GM12878 (cell line): Measurements from ENCODE around the gene ANGPTL4. TPM values are rescaled to one million over a fixed set of nuclear protein-coding genes. Genes with fewer than 3 reads are reported as not detected.

Experiments
- BCL11A ChIP-seq: IDR thresholded peaks from 2 replicates; pipeline ENCODE4 v1.6.1; 2011; ENCODE audit warnings: low read depth, low read length
- BMI1 ChIP-seq: fragments of 450-650 bp; IDR thresholded peaks from 2 replicates; pipeline ENCODE4 v1.6.1; 2016; ENCODE audit warnings: mild to moderate bottlenecking, moderate library complexity, borderline replicate concordance
- CBX3 ChIP-seq: fragments of 200-600 bp; sonication (generic); IDR thresholded peaks from 2 replicates; pipeline ENCODE4 v1.6.1; 2016; ENCODE audit warnings: low read depth, borderline replicate concordance
- CHD1 ChIP-seq: IDR thresholded peaks from 2 replicates; pipeline ENCODE4 v1.6.1; 2012; ENCODE audit warnings: low read depth, low read length, improper control_type of control experiment
- CHD2 ChIP-seq: IDR thresholded peaks from 2 replicates; pipeline ENCODE4 v1.6.1; 2011; ENCODE audit warnings: low read depth, low read length, improper control_type of control experiment, borderline replicate concordance
- CREM ChIP-seq: IDR thresholded peaks from 2 replicates; pipeline ENCODE4 v1.6.1; 2014; ENCODE audit warnings: antibody characterized with exemption, low read depth
- EZH2 ChIP-seq: IDR thresholded peaks from 2 replicates; pipeline ENCODE4 v1.6.1; 2012; ENCODE audit warnings: low read depth, mild to moderate bottlenecking, control low read depth, inconsistent platforms, low read length, borderline replicate concordance; ENCODE audit not compliant: control insufficient read depth
- GABPA ChIP-seq: IDR thresholded peaks from 2 replicates; pipeline ENCODE4 v1.6.1; 2014; ENCODE audit warnings: antibody characterized with exemption, low read depth, mild to moderate bottlenecking, inconsistent platforms
- IRF4 ChIP-seq: IDR thresholded peaks from 2 replicates; pipeline ENCODE4 v1.6.1; 2011; ENCODE audit warnings: low read depth, low read length
- MEF2B ChIP-seq: fragments of 450-650 bp; IDR thresholded peaks from 2 replicates; pipeline ENCODE4 v1.6.1; 2018; ENCODE audit warnings: mild to moderate bottlenecking, moderate library complexity; ENCODE audit not compliant: partially characterized antibody, poor library complexity, severe bottlenecking
- MXI1 ChIP-seq: fragments of 150-350 bp; IDR thresholded peaks from 2 replicates; pipeline ENCODE4 v1.6.1; 2011; ENCODE audit warnings: low read depth, mild to moderate bottlenecking, inconsistent platforms, low read length, improper control_type of control experiment
- NR2F1 ChIP-seq: fragments of 450-650 bp; conservative IDR thresholded peaks from 2 replicates; pipeline ENCODE4 v1.6.1; 2017; ENCODE audit warnings: mild to moderate bottlenecking
- RBBP5 ChIP-seq: fragments of 200-600 bp; sonication (generic); conservative IDR thresholded peaks from 2 replicates; pipeline ENCODE4 v1.6.1; 2016
- SMAD1 ChIP-seq: fragments of 450-650 bp; IDR thresholded peaks from 2 replicates; pipeline ENCODE4 v1.6.1; 2018; ENCODE audit warnings: mild to moderate bottlenecking, low read depth; ENCODE audit not compliant: partially characterized antibody
- SMAD5 ChIP-seq: IDR thresholded peaks from 2 replicates; pipeline ENCODE4 v1.6.1; 2016; ENCODE audit warnings: antibody characterized with exemption, low read depth
- SMARCA5 ChIP-seq: fragments of 450-650 bp; IDR thresholded peaks from 2 replicates; pipeline ENCODE4 v1.6.1; 2017; ENCODE audit warnings: mild to moderate bottlenecking
- ZZZ3 ChIP-seq: IDR thresholded peaks from 2 replicates; pipeline ENCODE4 v1.6.1; 2011; ENCODE audit warnings: low read depth; ENCODE audit not compliant: control insufficient read depth, insufficient read length
- polyA plus RNA-seq, 11 experiments: library from polyadenylated mRNA; depleted of rRNA in 4 of 11; unstranded in 6 of 11; stranded (reverse) in 5 of 11; fragments of >200 nt; fragmentation: Nextera tagmentation in 4 of 11; fragmentation: Illumina TruSeq in 1 of 11; extraction: Ambion mirVana in 4 of 11; extraction: Trizol in 1 of 11; gene quantifications; 1 replicate in 1 of 11; 2 replicates in 10 of 11; pipeline versions ENCODE4 v1.2.1 to v1.2.3, GENCODE V29; 2011 to 2016; ENCODE audit warnings: inconsistent platforms in 2 of 11, missing spikeins in 2 of 11, low read depth in 1 of 11
- total RNA-seq, 4 experiments: library from RNA; depleted of rRNA in 3 of 4; stranded (reverse); fragments of >200 nt in 3 of 4; fragmentation: Illumina TruSeq in 1 of 4; extraction: Trizol in 1 of 4; gene quantifications; 2 replicates each; pipeline versions ENCODE4 v1.2.1 to v1.2.3, GENCODE V29; 2013 to 2021
- TF ChIP-seq, protein P1 (sequence below): IDR thresholded peaks from 2 replicates; pipeline ENCODE4 v1.6.1; 2011; ENCODE audit warnings: low read depth, mild to moderate bottlenecking, low read length, moderate library complexity, borderline replicate concordance; ENCODE audit errors: extremely low read depth
- TF ChIP-seq, protein P2 (sequence below): fragments of 450-650 bp; IDR thresholded peaks from 2 replicates; pipeline ENCODE4 v1.6.1; 2018; ENCODE audit warnings: borderline replicate concordance, mild to moderate bottlenecking; ENCODE audit not compliant: partially characterized antibody
- TF ChIP-seq, protein P3 (sequence below): IDR thresholded peaks from 2 replicates; pipeline ENCODE4 v1.6.1; 2012; ENCODE audit warnings: low read depth, low read length, improper control_type of control experiment
- TF ChIP-seq, protein P4 (sequence below): fragments of 450-650 bp; formaldehyde crosslinking; IDR thresholded peaks from 2 replicates; pipeline ENCODE4 v1.4.0; 2020; ENCODE audit warnings: mild to moderate bottlenecking, moderate library complexity

Gene ANGPTL4
- total and polyA plus RNA-seq, 10 of the 15 experiments (the other 5 are each of a cell fraction or from before 2014, with no cell fraction given) = 0.45 TPM; not detected in 9

DNA sequence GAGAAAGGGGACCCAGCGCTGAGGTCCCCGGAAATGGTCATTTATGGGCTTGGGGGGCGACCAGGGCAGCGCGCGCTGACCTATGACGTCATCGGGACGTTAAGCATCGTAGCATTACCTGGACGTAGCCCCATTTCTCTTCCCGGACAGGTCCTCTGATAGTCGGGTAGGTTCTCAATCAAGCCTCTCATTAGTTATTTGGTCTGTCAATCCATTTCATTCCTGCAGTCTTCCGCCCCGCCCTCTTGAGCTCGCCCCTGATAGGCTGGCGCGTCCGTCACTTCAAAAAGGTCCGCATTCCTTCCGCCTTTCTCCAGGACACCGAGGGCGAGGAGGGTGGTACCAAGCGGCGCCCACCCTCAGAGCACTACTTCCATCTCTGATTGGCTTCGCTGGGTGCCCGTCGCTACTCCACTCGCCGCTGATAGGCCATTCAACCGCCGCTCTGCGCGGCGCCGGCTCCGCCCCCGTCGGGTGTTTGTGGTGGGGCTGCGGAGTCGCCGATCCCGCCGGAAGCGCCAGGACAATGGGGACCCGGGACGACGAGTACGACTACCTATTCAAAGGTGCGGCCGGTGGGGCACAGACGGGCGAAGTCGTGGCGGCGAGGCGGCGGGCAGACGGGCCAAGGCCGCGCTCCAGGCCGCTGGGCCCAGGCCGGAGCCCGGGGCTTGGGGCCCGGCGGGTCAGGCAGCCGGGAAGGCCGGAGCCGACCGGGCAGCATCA, 26.1 kb downstream of the ANGPTL4 start, which contains the start of gene RAB11B (continued):
- TF ChIP-seq MXI1 = peak; percentile 28
- no peak for TF ChIP-seq EZH2
- no peak; the same call in 1 of the 2 replicates for TF ChIP-seq IRF4
- TF ChIP-seq, protein P1, sequence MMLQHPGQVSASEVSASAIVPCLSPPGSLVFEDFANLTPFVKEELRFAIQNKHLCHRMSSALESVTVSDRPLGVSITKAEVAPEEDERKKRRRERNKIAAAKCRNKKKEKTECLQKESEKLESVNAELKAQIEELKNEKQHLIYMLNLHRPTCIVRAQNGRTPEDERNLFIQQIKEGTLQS = no peak
- peak; percentile 100 for TF ChIP-seq SMARCA5
- TF ChIP-seq, protein P2, sequence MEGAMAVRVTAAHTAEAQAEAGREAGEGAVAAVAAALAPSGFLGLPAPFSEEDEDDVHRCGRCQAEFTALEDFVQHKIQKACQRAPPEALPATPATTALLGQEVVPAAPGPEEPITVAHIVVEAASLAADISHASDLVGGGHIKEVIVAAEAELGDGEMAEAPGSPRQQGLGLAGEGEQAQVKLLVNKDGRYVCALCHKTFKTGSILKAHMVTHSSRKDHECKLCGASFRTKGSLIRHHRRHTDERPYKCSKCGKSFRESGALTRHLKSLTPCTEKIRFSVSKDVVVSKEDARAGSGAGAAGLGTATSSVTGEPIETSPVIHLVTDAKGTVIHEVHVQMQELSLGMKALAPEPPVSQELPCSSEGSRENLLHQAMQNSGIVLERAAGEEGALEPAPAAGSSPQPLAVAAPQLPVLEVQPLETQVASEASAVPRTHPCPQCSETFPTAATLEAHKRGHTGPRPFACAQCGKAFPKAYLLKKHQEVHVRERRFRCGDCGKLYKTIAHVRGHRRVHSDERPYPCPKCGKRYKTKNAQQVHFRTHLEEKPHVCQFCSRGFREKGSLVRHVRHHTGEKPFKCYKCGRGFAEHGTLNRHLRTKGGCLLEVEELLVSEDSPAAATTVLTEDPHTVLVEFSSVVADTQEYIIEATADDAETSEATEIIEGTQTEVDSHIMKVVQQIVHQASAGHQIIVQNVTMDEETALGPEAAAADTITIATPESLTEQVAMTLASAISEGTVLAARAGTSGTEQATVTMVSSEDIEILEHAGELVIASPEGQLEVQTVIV = peak; percentile 95
- peak; percentile 99 for TF ChIP-seq CREM
- no peak for TF ChIP-seq RBBP5
- TF ChIP-seq SMAD1 = no peak
- TF ChIP-seq CHD2 = peak; percentile 97
- TF ChIP-seq, protein P3, sequence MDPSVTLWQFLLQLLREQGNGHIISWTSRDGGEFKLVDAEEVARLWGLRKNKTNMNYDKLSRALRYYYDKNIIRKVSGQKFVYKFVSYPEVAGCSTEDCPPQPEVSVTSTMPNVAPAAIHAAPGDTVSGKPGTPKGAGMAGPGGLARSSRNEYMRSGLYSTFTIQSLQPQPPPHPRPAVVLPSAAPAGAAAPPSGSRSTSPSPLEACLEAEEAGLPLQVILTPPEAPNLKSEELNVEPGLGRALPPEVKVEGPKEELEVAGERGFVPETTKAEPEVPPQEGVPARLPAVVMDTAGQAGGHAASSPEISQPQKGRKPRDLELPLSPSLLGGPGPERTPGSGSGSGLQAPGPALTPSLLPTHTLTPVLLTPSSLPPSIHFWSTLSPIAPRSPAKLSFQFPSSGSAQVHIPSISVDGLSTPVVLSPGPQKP = peak; percentile 100
- TF ChIP-seq CHD1 = peak; percentile 90
- TF ChIP-seq, protein P4, sequence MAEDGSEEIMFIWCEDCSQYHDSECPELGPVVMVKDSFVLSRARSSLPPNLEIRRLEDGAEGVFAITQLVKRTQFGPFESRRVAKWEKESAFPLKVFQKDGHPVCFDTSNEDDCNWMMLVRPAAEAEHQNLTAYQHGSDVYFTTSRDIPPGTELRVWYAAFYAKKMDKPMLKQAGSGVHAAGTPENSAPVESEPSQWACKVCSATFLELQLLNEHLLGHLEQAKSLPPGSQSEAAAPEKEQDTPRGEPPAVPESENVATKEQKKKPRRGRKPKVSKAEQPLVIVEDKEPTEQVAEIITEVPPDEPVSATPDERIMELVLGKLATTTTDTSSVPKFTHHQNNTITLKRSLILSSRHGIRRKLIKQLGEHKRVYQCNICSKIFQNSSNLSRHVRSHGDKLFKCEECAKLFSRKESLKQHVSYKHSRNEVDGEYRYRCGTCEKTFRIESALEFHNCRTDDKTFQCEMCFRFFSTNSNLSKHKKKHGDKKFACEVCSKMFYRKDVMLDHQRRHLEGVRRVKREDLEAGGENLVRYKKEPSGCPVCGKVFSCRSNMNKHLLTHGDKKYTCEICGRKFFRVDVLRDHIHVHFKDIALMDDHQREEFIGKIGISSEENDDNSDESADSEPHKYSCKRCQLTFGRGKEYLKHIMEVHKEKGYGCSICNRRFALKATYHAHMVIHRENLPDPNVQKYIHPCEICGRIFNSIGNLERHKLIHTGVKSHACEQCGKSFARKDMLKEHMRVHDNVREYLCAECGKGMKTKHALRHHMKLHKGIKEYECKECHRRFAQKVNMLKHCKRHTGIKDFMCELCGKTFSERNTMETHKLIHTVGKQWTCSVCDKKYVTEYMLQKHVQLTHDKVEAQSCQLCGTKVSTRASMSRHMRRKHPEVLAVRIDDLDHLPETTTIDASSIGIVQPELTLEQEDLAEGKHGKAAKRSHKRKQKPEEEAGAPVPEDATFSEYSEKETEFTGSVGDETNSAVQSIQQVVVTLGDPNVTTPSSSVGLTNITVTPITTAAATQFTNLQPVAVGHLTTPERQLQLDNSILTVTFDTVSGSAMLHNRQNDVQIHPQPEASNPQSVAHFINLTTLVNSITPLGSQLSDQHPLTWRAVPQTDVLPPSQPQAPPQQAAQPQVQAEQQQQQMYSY (CRISPR knock-in tag) = peak; percentile 90
- TF ChIP-seq BCL11A = no peak
- TF ChIP-seq ZZZ3 = no peak
- peak; percentile 96 for TF ChIP-seq NR2F1
- no peak for TF ChIP-seq SMAD5
- TF ChIP-seq BMI1 = no peak
- TF ChIP-seq MEF2B = no peak
- TF ChIP-seq CBX3 = no peak
- TF ChIP-seq GABPA = peak; percentile 94
